ENCODE measurements around the gene SEC31A. TPM values are rescaled to one million over a fixed set of nuclear protein-coding genes. Genes with fewer than 3 reads are reported as not detected.

SEC31A gene
- total RNA-seq, 1 experiment from 2014 or later: 128 TPM

- Histone ChIP-seq H4K8ac (replicated peaks; ENCODE audit: insufficient read length, low read depth, low read length) (no peak overlapping the region), H2BK20ac (ENCODE audit: low read depth, low read length, poor library complexity, severe bottlenecking) (no peak overlapping the region), H3K79me1 (ENCODE audit: insufficient read depth, low read depth, low read length, poor library complexity, severe bottlenecking) (no peaks in the 10 kb centered on the region), H3T11ph (ENCODE audit: low read length) (no peak overlapping the region), H3K27me3 (ENCODE audit: insufficient read depth, low read length) (no peaks in the 10 kb centered on the region), H3K56ac (ENCODE audit: insufficient read length, low read depth, low read length) (no peak overlapping the region), H3K23me2 (ENCODE audit: insufficient read length, low read depth, low read length, poor library complexity, severe bottlenecking) (no peaks in the 10 kb centered on the region), H3K18ac (ENCODE audit: insufficient read length, low read depth, low read length) (no peak overlapping the region), H3K79me2 (ENCODE audit: insufficient read depth, low read length) (no peaks in the 10 kb centered on the region), H2BK120ac (ENCODE audit: low read depth, low read length, poor library complexity, severe bottlenecking) (no peak overlapping the region), H2AK5ac (ENCODE audit: insufficient read length, low read length) (no peak overlapping the region), H2BK5ac (ENCODE audit: insufficient read length, low read length) (no peak overlapping the region), H4K91ac (ENCODE audit: insufficient read length, low read depth, low read length) (no peak overlapping the region), H3K23ac (ENCODE audit: insufficient read length, low read depth, low read length) (no peak overlapping the region), H2AFZ (ENCODE audit: low read length) (no peak overlapping the region), H3K4me2 (ENCODE audit: insufficient read depth, insufficient read length, low read length) (no peak overlapping the region), H4K20me1 (ENCODE audit: control insufficient read depth, insufficient read depth, insufficient read length) (no peaks in the 10 kb centered on the region), H2BK12ac (ENCODE audit: insufficient read length, low read depth, low read length) (no peak overlapping the region), H3K9ac (ENCODE audit: extremely low read depth, insufficient read length, low read length) (no peak overlapping the region), H3K14ac (ENCODE audit: insufficient read depth, low read length) (no peak overlapping the region), H3K4me1 (ENCODE audit: insufficient read depth, low read length) (no peaks in the 10 kb centered on the region), H3K27ac (ENCODE audit: insufficient read length, low read depth, low read length) (no peak overlapping the region), H3K4ac (ENCODE audit: low read depth, low read length) (no peak overlapping the region), H3K9me3 (ENCODE audit: control insufficient read depth, low read depth, low read length) (no peaks in the 10 kb centered on the region), H2BK15ac (ENCODE audit: low read depth, low read length) (no peak overlapping the region), H4K5ac (ENCODE audit: insufficient read length, low read depth, low read length) (no peak overlapping the region)
- Mint-ChIP-seq H3K4me1 (peaks cover 0 to 2% of the 10 kb centered on the region in 2 experiments; a peak in 1 of 4 replicates), H3K27me3 (ENCODE audit: low read depth) (no peaks in the 10 kb centered on the region), H3K36me3 (ENCODE audit: insufficient read depth in 1 of 3, low read depth in 3 of 3) (peaks cover 5 to 19% (median 9%) of the 10 kb centered on the region in 3 experiments; a peak in 4 of 7 replicates), H3K4me3 (no peak overlapping the region), H3K9me3 (no peaks in the 10 kb centered on the region), H3K27ac (no peak overlapping the region)
- no peak for DNase-seq
- no peak for TF ChIP-seq CTCF (conservative IDR thresholded peaks at IDR 0.05)
- WGBS (ENCODE audit: extremely low coverage, insufficient read length, low lambda C conversion rate): no CpG with 5 or more reads among the region's 5 CpGs
Measured at GRCh38 chr4:82930848-82931755, 40.1 kb upstream of the SEC31A start.

All from H9 (cell line).